Cardiac muscle cell (in vitro differentiated cells and primary cell): Measurements from ENCODE around the gene PTK6. TPM values are rescaled to one million over a fixed set of nuclear protein-coding genes. Genes with fewer than 3 reads are reported as not detected.

Experiments used
- DNase-seq, 2 donors: peaks; one replicate each; pipeline versions ENCODE4 v3.0.0 to v3.0.0-alpha.2; 2010 to 2017; ENCODE audit warnings: low read depth in 1 of 2, low spot score in 1 of 2
- H3K27ac ChIP-seq: fragments of 200-600 bp; sonication (generic); 2 replicates; pipeline ENCODE4 v1.5.1; 2016
- H3K27me3 ChIP-seq: fragments of 200-600 bp; sonication (generic); 2 replicates; pipeline ENCODE4 v1.6.0; 2016; ENCODE audit warnings: control low read depth
- H3K36me3 ChIP-seq: fragments of 200-600 bp; sonication (generic); 2 replicates; pipeline ENCODE4 v1.5.1; 2016; ENCODE audit warnings: control low read depth
- H3K4me1 ChIP-seq: fragments of 200-600 bp; sonication (generic); 2 replicates; pipeline ENCODE4 v1.8.1; 2017; ENCODE audit warnings: low read depth, mild to moderate bottlenecking, mixed run types
- H3K4me3 ChIP-seq: fragments of 200-600 bp; sonication (generic); 2 replicates; pipeline ENCODE4 v1.5.1; 2016; ENCODE audit warnings: mild to moderate bottlenecking
- H3K9me3 ChIP-seq: fragments of 200-600 bp; sonication (generic); 2 replicates; pipeline ENCODE4 v1.5.1; 2017; ENCODE audit warnings: low read depth, mild to moderate bottlenecking, control low read depth
- CTCF ChIP-seq: IDR thresholded peaks from 2 replicates; pipeline ENCODE4 v1.5.1; 2012; ENCODE audit warnings: low read depth, mild to moderate bottlenecking, low read length
- polyA plus RNA-seq: library from polyadenylated mRNA; unstranded; fragments of >200 nt; fragmentation: Nextera tagmentation; extraction: Ambion mirVana; gene quantifications from 2 replicates; pipeline ENCODE4 v1.2.1, GENCODE V29; 2016
- total RNA-seq: library from RNA; depleted of rRNA; stranded (reverse); fragments of >200 nt; gene quantifications from 2 replicates; pipeline ENCODE4 v1.2.3, GENCODE V29; 2016

Gene PTK6
- total and polyA plus RNA-seq, 2 experiments from 2014 or later = 0.38 TPM; not detected in 1

- H3K27me3 ChIP-seq = no peaks in the 10 kb centered on the region
- no peak for DNase-seq
- no peak for TF ChIP-seq CTCF
- H3K27ac ChIP-seq = no peak overlapping the region
- no peak overlapping the region for H3K4me3 ChIP-seq
- H3K9me3 ChIP-seq = no peaks in the 10 kb centered on the region
- no peaks in the 10 kb centered on the region for H3K36me3 ChIP-seq
- peaks cover 5% of the 10 kb centered on the region for H3K4me1 ChIP-seq
Observed at GRCh38 chr20:63539092-63539430, 1.9 kb upstream of the PTK6 start.

GRCh38 chr20:63538204-63539091 lies 1.3 kb upstream of the PTK6 start:
- H3K27ac ChIP-seq = no peak overlapping the region
- TF ChIP-seq CTCF = no peak
- H3K27me3 ChIP-seq = no peaks in the 10 kb centered on the region
- H3K36me3 ChIP-seq = no peaks in the 10 kb centered on the region
- DNase-seq = no peak
- H3K9me3 ChIP-seq = no peaks in the 10 kb centered on the region
- no peak overlapping the region for H3K4me3 ChIP-seq
- H3K4me1 ChIP-seq = peaks cover 11% of the 10 kb centered on the region

GRCh38 chr20:63537525-63538203 lies 488 bp upstream of the PTK6 start:
- Histone ChIP-seq H3K27me3 (no peaks in the 10 kb centered on the region), H3K36me3 (no peaks in the 10 kb centered on the region), H3K9me3 (no peaks in the 10 kb centered on the region), H3K27ac (no peak overlapping the region), H3K4me1 (peaks cover 11% of the 10 kb centered on the region), H3K4me3 (no peak overlapping the region)
- DNase-seq = peak; percentile 94 to 95
- TF ChIP-seq CTCF = peak; percentile 83

- no peaks in the 10 kb centered on the region for H3K9me3 ChIP-seq
- H3K27me3 ChIP-seq = no peaks in the 10 kb centered on the region
- DNase-seq = peak in 1 of 2 donors; percentile 40
- no peak overlapping the region for H3K27ac ChIP-seq
- peaks cover 11% of the 10 kb centered on the region for H3K4me1 ChIP-seq
- no peaks in the 10 kb centered on the region for H3K36me3 ChIP-seq
- TF ChIP-seq CTCF = no peak
- H3K4me3 ChIP-seq = no peak overlapping the region
Observed at GRCh38 chr20:63536241-63536977, 767 bp downstream of the PTK6 start.

- Histone ChIP-seq H3K36me3 (no peaks in the 10 kb centered on the region), H3K27ac (no peak overlapping the region), H3K4me1 (peaks cover 11% of the 10 kb centered on the region), H3K27me3 (no peaks in the 10 kb centered on the region), H3K4me3 (no peak overlapping the region), H3K9me3 (no peaks in the 10 kb centered on the region)
- TF ChIP-seq CTCF = no peak
- no peak for DNase-seq
Observed at GRCh38 chr20:63534831-63535651, 2.1 kb downstream of the PTK6 start.
